DND-41 (cell line): ENCODE results near the gene TAS2R50.

ENCODE experiments used
- CTCF ChIP-seq: IDR thresholded peaks from 2 replicates; pipeline ENCODE4 v1.5.1; 2012; ENCODE audit warnings: borderline replicate concordance, low read length, moderate library complexity, mild to moderate bottlenecking; ENCODE audit not compliant: poor library complexity, severe bottlenecking; ENCODE audit errors: extremely low read depth
- EZH2 ChIP-seq: IDR thresholded peaks from 3 replicates; pipeline ENCODE4 v1.6.1; 2012; ENCODE audit warnings: borderline replicate concordance, low read depth, mild to moderate bottlenecking, moderate library complexity, low read length, inconsistent platforms; ENCODE audit not compliant: severe bottlenecking

GRCh38 chr12:10966314-10966713, 20.4 kb downstream of the TAS2R50 start:
- TF ChIP-seq CTCF, result no peak
- TF ChIP-seq EZH2, result no peak
